T-cell (primary cell): ENCODE measurements around the gene CPPED1. TPM values are rescaled to one million over a fixed set of nuclear protein-coding genes. Genes with fewer than 3 reads are reported as not detected.

Source experiments
- ATAC-seq, 4 experiments: fragments of 200-7000 bp in 3 of 4; fragments of 150-1000 bp in 1 of 4; cut with Tn5 transposase; replicated peaks in 1 of 4; 1 replicate in 3 of 4; 2 replicates in 1 of 4; pipeline ENCODE4 v1.10.0; 2021; ENCODE audit warnings: moderate library complexity in 3 of 4, mild to moderate bottlenecking in 2 of 4, moderate number of reproducible peaks in 1 of 4
- CTCF ChIA-PET, 2 donors: fragments of 300-600 bp; sonication (Branson Sonifier 250); formaldehyde crosslinking; loops; one replicate each; lab custom pipeline; 2022; ENCODE audit warnings: antibody characterized with exemption in 2 of 2; lab: Charles Lee
- POLR2A ChIA-PET, 2 donors: fragments of 300-600 bp; sonication (Branson Sonifier 250); formaldehyde crosslinking; loops; one replicate each; lab custom pipeline; 2022; ENCODE audit warnings: antibody characterized with exemption in 2 of 2; lab: Charles Lee
- DNase-seq, 35 experiments: peaks; one replicate each; pipeline versions ENCODE4 v3.0.0 to v3.0.0-alpha.2; 2013 to 2023
- H3K27ac ChIP-seq: one replicate; pipeline ENCODE4 v1.5.1; 2013; ENCODE audit warnings: low read length
- H3K27me3 ChIP-seq, 2 experiments: replicated peaks in 1 of 2; 1 replicate in 1 of 2; 2 replicates in 1 of 2; pipeline versions ENCODE4 v1.6.1 to v1.7.0; 2013; ENCODE audit warnings: low read length in 1 of 2, mixed read lengths in 1 of 2; ENCODE audit not compliant: control insufficient read depth in 2 of 2, insufficient read depth in 2 of 2; ENCODE audit errors: extremely low read depth in 1 of 2
- H3K36me3 ChIP-seq, 2 donors: 1 replicate in 1 of 2; 2 replicates in 1 of 2; pipeline versions ENCODE4 v1.6.1 to v1.7.0; 2013; ENCODE audit warnings: low read length in 1 of 2; ENCODE audit not compliant: control insufficient read depth in 2 of 2, insufficient read depth in 1 of 2; ENCODE audit errors: extremely low read depth in 1 of 2
- H3K4me1 ChIP-seq, 2 experiments: 1 replicate in 1 of 2; 2 replicates in 1 of 2; pipeline versions ENCODE4 v1.6.1 to v1.7.0; 2013; ENCODE audit warnings: low read length in 2 of 2, mixed read lengths in 1 of 2; ENCODE audit not compliant: insufficient read depth in 2 of 2, control insufficient read depth in 1 of 2; ENCODE audit errors: extremely low read depth in 1 of 2
- H3K4me3 ChIP-seq, 2 donors: 1 replicate in 1 of 2; 2 replicates in 1 of 2; pipeline versions ENCODE4 v1.5.1 to v1.7.0; 2013; ENCODE audit warnings: mild to moderate bottlenecking in 2 of 2, low read length in 1 of 2, moderate library complexity in 1 of 2; ENCODE audit not compliant: control insufficient read depth in 1 of 2; ENCODE audit errors: extremely low read depth in 1 of 2
- H3K9me3 ChIP-seq: 2 replicates; pipeline ENCODE4 v1.7.0; 2013
- H3K27ac Mint-ChIP-seq, 2 donors: one replicate each; pipeline ENCODE4 v1.8.0; 2020 to 2021; ENCODE audit warnings: mild to moderate bottlenecking in 2 of 2, mixed read lengths in 2 of 2
- H3K27me3 Mint-ChIP-seq, 2 donors: one replicate each; pipeline ENCODE4 v1.8.0; 2021 to 2022; ENCODE audit warnings: mixed read lengths in 2 of 2
- H3K36me3 Mint-ChIP-seq: one replicate; pipeline ENCODE4 v1.8.0; 2021; ENCODE audit warnings: mixed read lengths
- H3K4me1 Mint-ChIP-seq, 3 donors: one replicate each; pipeline ENCODE4 v1.8.0; 2020 to 2022; ENCODE audit warnings: mixed read lengths in 3 of 3, mild to moderate bottlenecking in 1 of 3
- H3K4me3 Mint-ChIP-seq, 3 donors: one replicate each; pipeline ENCODE4 v1.8.0; 2020 to 2022; ENCODE audit warnings: mild to moderate bottlenecking in 3 of 3, mixed read lengths in 3 of 3, moderate library complexity in 3 of 3
- H3K9me3 Mint-ChIP-seq, 3 donors: one replicate each; pipeline ENCODE4 v1.8.0; 2020 to 2022; ENCODE audit warnings: mixed read lengths in 3 of 3
- WGBS: methylation state at CpG from one replicate; pipeline ENCODE4 v1.1.5; 2013; ENCODE audit warnings: missing lambda C conversion rate; ENCODE audit not compliant: insufficient coverage; 5-methylcytosine and 5-hydroxymethylcytosine counted together
- total RNA-seq, 35 experiments: library from RNA in 6 of 35; stranded (reverse) in 6 of 35; fragments of 120-200 nt in 1 of 35; gene quantifications; one replicate each; pipeline versions ENCODE4 v1.2.1 to v1.2.4 and lab custom pipeline; 2013 to 2026

CPPED1 gene
- total RNA-seq, 5 donors from 2014 or later (not counting 1 experiment from before 2014, with no cell fraction given), result 2.9 to 9.2 (median 7.5) TPM

- H3K4me3 ChIP-seq, result no peak overlapping the region
- H3K27me3 ChIP-seq, result no peaks in the 10 kb centered on the region
- ChIA-PET CTCF (no interaction called here), POLR2A (no interaction called here)
- H3K4me1 Mint-ChIP-seq, result peaks cover 2 to 4% (median 3%) of the 10 kb centered on the region in 3 donors
- no peak for ATAC-seq
- H3K9me3 ChIP-seq, result no peaks in the 10 kb centered on the region
- H3K4me3 Mint-ChIP-seq, result no peak overlapping the region
- peaks cover 14 to 18% (median 15%) of the 10 kb centered on the region in 3 donors for H3K9me3 Mint-ChIP-seq
- no peaks in the 10 kb centered on the region for H3K27me3 Mint-ChIP-seq
- WGBS, result 82% methylated on average over 5 of the region's 5 CpGs
- H3K36me3 ChIP-seq, result no peaks in the 10 kb centered on the region
- no peak overlapping the region for H3K27ac ChIP-seq
- H3K36me3 Mint-ChIP-seq, result peaks cover 44% of the 10 kb centered on the region
- no peak for DNase-seq
- no peak overlapping the region for H3K27ac Mint-ChIP-seq
- no peaks in the 10 kb centered on the region for H3K4me1 ChIP-seq
Observed at GRCh38 chr16:12728469-12728868, 75.2 kb downstream of the CPPED1 start.

GRCh38 chr16:12724226-12724625, 79.5 kb downstream of the CPPED1 start:
- Mint-ChIP-seq H3K27me3 (no peaks in the 10 kb centered on the region), H3K36me3 (peaks cover 32% of the 10 kb centered on the region), H3K4me1 (peaks cover under 1 to 4% (median 2%) of the 10 kb centered on the region in 3 donors), H3K9me3 (peaks cover 0 to 5% (median 4%) of the 10 kb centered on the region in 3 donors), H3K27ac (no peak overlapping the region), H3K4me3 (no peak overlapping the region)
- Histone ChIP-seq H3K27ac (no peak overlapping the region), H3K4me1 (no peaks in the 10 kb centered on the region), H3K27me3 (no peaks in the 10 kb centered on the region), H3K9me3 (no peaks in the 10 kb centered on the region), H3K4me3 (no peak overlapping the region), H3K36me3 (no peaks in the 10 kb centered on the region)
- CTCF ChIA-PET, result no interaction called here
- DNase-seq, result no peak
- ATAC-seq, result no peak
- POLR2A ChIA-PET, result no interaction called here
- WGBS, result 92% methylated on average over 6 of the region's 8 CpGs

- peaks cover 36% of the 10 kb centered on the region for H3K36me3 Mint-ChIP-seq
- no peak overlapping the region for H3K4me3 Mint-ChIP-seq
- no peak overlapping the region for H3K27ac Mint-ChIP-seq
- ATAC-seq (no peak), DNase-seq (no peak)
- ChIA-PET POLR2A (no interaction called here), CTCF (no interaction called here)
- Histone ChIP-seq H3K4me3 (no peak overlapping the region), H3K27me3 (no peaks in the 10 kb centered on the region), H3K4me1 (no peaks in the 10 kb centered on the region), H3K9me3 (no peaks in the 10 kb centered on the region), H3K36me3 (no peaks in the 10 kb centered on the region), H3K27ac (no peak overlapping the region)
- H3K4me1 Mint-ChIP-seq, result peaks cover 0 to 4% (median 2%) of the 10 kb centered on the region in 3 donors
- H3K27me3 Mint-ChIP-seq, result no peaks in the 10 kb centered on the region
- peaks cover 2 to 5% (median 4%) of the 10 kb centered on the region in 3 donors for H3K9me3 Mint-ChIP-seq
- WGBS, result 79% methylated on average over 3 of the region's 5 CpGs
Observed at GRCh38 chr16:12723681-12724080, 80.0 kb downstream of the CPPED1 start.

GRCh38 chr16:12721841-12722421, 81.8 kb downstream of the CPPED1 start:
- no peaks in the 10 kb centered on the region for H3K27me3 Mint-ChIP-seq
- H3K27ac Mint-ChIP-seq, result no peak overlapping the region
- Histone ChIP-seq H3K36me3 (no peaks in the 10 kb centered on the region), H3K27me3 (no peaks in the 10 kb centered on the region), H3K4me3 (no peak overlapping the region), H3K9me3 (no peaks in the 10 kb centered on the region), H3K4me1 (no peaks in the 10 kb centered on the region), H3K27ac (no peak overlapping the region)
- H3K9me3 Mint-ChIP-seq, result peaks cover 3 to 5% (median 4%) of the 10 kb centered on the region in 3 donors
- ChIA-PET CTCF (no interaction called here), POLR2A (no interaction called here)
- DNase-seq (no peak), ATAC-seq (no peak)
- H3K36me3 Mint-ChIP-seq, result peaks cover 32% of the 10 kb centered on the region
- H3K4me3 Mint-ChIP-seq, result no peak overlapping the region
- WGBS, result 96% methylated on average over 3 of the region's 9 CpGs
- H3K4me1 Mint-ChIP-seq, result peaks cover 0 to 4% (median 0%) of the 10 kb centered on the region in 3 donors

GRCh38 chr16:12719972-12720371, 83.7 kb downstream of the CPPED1 start:
- ChIA-PET CTCF (no interaction called here), POLR2A (no interaction called here)
- Histone ChIP-seq H3K4me3 (no peak overlapping the region), H3K9me3 (no peaks in the 10 kb centered on the region), H3K27me3 (no peaks in the 10 kb centered on the region), H3K27ac (no peak overlapping the region), H3K4me1 (no peaks in the 10 kb centered on the region), H3K36me3 (no peaks in the 10 kb centered on the region)
- ATAC-seq (no peak), DNase-seq (no peak)
- Mint-ChIP-seq H3K27ac (no peak overlapping the region), H3K36me3 (peaks cover 36% of the 10 kb centered on the region), H3K9me3 (peaks cover 5 to 11% (median 9%) of the 10 kb centered on the region in 3 donors), H3K4me3 (no peak overlapping the region), H3K27me3 (no peaks in the 10 kb centered on the region), H3K4me1 (peaks cover 0 to 4% (median 0%) of the 10 kb centered on the region in 3 donors)
- 100% methylated on average over 2 of the region's 4 CpGs for WGBS

- no peak for DNase-seq
- Mint-ChIP-seq H3K4me3 (no peak overlapping the region), H3K4me1 (no peaks in the 10 kb centered on the region), H3K36me3 (peaks cover 30% of the 10 kb centered on the region), H3K27me3 (no peaks in the 10 kb centered on the region), H3K9me3 (peaks cover 0 to 14% (median 14%) of the 10 kb centered on the region in 3 donors), H3K27ac (no peak overlapping the region)
- POLR2A ChIA-PET, result no interaction called here
- Histone ChIP-seq H3K27me3 (no peaks in the 10 kb centered on the region), H3K4me1 (no peaks in the 10 kb centered on the region), H3K36me3 (no peaks in the 10 kb centered on the region), H3K4me3 (no peak overlapping the region), H3K27ac (no peak overlapping the region), H3K9me3 (no peaks in the 10 kb centered on the region)
- no peak for ATAC-seq
- CTCF ChIA-PET, result no interaction called here
- no CpG with 5 or more reads among the region's 3 CpGs for WGBS
Observed at GRCh38 chr16:12716658-12717057, 87.0 kb downstream of the CPPED1 start.
